Peyer's patch (tissue), 4 donors: Measurements from ENCODE around the gene ARL8A.

Experiments
- POLR2A ChIP-seq, 2 donors: fragments of 450-650 bp; IDR thresholded peaks; one replicate each; pipeline ENCODE4 v1.5.1; 2017; ENCODE audit warnings: antibody characterized with exemption in 2 of 2, mild to moderate bottlenecking in 2 of 2, moderate library complexity in 2 of 2
- TF ChIP-seq, protein P1 (sequence below), 6 experiments: fragments of 450-650 bp in 4 of 6; fragments of 200-600 bp in 2 of 6; sonication (generic) in 1 of 6; IDR thresholded peaks; one replicate each; pipeline ENCODE4 v1.5.1; 2017 to 2019; ENCODE audit warnings: antibody characterized with exemption in 6 of 6, mild to moderate bottlenecking in 3 of 6, moderate library complexity in 1 of 6

DNA sequence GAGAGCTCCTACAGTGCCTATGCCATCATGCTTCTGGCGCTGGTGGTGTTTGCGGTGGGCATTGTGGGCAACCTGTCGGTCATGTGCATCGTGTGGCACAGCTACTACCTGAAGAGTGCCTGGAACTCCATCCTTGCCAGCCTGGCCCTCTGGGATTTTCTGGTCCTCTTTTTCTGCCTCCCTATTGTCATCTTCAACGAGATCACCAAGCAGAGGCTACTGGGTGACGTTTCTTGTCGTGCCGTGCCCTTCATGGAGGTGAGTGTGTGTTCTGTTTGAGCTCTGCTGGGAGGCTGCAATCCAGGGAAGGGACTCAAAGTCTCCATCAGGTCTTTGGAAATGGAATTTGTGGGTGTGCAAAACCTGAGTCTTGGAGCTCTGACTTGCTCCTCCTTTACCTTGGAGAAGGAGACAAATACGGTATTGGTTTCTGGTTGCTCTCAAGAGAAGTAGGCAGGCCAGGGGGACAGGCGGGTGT, 21.2 kb downstream of the ARL8A start:
- TF ChIP-seq, protein P1, sequence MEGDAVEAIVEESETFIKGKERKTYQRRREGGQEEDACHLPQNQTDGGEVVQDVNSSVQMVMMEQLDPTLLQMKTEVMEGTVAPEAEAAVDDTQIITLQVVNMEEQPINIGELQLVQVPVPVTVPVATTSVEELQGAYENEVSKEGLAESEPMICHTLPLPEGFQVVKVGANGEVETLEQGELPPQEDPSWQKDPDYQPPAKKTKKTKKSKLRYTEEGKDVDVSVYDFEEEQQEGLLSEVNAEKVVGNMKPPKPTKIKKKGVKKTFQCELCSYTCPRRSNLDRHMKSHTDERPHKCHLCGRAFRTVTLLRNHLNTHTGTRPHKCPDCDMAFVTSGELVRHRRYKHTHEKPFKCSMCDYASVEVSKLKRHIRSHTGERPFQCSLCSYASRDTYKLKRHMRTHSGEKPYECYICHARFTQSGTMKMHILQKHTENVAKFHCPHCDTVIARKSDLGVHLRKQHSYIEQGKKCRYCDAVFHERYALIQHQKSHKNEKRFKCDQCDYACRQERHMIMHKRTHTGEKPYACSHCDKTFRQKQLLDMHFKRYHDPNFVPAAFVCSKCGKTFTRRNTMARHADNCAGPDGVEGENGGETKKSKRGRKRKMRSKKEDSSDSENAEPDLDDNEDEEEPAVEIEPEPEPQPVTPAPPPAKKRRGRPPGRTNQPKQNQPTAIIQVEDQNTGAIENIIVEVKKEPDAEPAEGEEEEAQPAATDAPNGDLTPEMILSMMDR (IDR thresholded peaks at IDR 0.05): no peak
- no peak for TF ChIP-seq POLR2A (IDR thresholded peaks at IDR 0.05)
